HG03342 (cell line): Measurements from ENCODE around the gene NUP54.

Experiments
- ATAC-seq: cut with Tn5 transposase; IDR thresholded peaks from one replicate; pipeline ENCODE4 v1.9.1; 2021; ENCODE audit warnings: mild to moderate bottlenecking, moderate library complexity; ENCODE audit not compliant: unreplicated experiment

The NUP54 gene, protein sequence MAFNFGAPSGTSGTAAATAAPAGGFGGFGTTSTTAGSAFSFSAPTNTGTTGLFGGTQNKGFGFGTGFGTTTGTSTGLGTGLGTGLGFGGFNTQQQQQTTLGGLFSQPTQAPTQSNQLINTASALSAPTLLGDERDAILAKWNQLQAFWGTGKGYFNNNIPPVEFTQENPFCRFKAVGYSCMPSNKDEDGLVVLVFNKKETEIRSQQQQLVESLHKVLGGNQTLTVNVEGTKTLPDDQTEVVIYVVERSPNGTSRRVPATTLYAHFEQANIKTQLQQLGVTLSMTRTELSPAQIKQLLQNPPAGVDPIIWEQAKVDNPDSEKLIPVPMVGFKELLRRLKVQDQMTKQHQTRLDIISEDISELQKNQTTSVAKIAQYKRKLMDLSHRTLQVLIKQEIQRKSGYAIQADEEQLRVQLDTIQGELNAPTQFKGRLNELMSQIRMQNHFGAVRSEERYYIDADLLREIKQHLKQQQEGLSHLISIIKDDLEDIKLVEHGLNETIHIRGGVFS

DNA sequence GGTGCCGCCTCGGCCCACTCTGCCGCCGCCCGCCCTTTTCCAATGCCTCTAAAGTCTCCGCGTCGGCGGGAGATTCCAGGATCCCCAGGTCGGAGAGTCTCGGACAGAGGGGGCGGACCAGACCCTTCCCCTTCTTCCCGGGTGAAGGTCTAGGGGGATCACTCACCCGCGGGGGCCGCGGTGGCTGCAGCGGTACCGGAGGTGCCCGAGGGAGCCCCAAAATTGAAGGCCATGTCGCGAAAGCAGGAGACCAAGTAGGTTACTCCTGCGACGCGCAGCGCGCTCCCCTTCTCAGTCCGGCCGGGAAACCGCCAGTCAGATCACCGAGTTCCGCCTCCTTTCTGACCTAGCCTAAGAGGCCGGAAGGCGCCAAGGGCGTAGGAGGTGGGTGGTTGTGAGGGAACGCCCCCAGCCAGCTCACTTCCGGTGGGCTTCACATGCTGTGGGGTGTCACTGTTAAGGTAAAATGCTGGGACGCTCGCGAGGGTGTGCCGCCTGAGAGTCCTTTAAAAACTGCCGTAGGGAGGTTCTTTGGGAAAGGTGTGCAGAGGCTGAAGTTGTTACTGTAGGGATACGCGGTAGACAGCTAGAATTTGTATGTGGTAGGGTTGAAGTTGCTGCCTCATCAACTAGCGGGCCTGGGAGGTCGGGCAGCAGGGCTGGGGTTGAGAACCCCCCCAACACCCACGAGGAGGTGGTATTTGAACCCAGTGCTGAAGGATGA, at the start of gene NUP54:
NUP54 (minus strand) TSS at position 256 of the 724 bp plus-strand sequence; CDS start at position 233, 23 bp downstream.
- peak; percentile 99 for ATAC-seq

DNA sequence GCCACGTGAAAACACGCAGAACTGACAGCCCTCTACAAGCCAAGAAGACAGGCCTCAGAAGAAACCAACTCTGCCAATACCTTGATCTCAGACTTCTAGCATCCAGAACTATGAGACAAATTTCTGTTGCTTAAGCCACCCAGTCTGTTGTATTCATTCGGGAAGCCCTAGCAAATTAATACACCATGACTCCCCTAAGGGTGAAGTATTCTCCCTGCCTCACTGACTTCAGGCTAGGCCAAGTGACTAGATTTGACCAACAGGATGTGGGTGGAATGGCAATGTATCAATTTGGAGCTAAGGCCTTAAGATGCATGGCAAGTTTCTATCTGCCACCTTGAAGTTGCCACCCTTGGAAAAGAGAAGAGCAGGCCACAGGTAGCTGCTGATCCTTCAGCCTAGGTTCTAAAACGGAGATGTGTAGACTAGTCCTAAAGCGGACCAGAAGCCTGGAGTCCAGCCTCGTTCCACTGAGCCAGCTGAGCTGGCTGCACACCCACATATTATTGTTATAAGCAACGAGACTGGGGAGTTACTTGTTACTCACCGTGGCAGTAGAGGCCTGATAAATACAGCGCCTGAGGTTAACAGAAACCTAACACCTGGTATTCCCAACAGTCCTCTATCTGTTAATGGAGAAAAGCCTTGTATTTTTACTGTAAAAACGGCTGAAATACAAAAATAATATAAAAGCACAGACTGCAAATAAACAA, 49.0 kb upstream of the NUP54 start:
- no peak for ATAC-seq

DNA sequence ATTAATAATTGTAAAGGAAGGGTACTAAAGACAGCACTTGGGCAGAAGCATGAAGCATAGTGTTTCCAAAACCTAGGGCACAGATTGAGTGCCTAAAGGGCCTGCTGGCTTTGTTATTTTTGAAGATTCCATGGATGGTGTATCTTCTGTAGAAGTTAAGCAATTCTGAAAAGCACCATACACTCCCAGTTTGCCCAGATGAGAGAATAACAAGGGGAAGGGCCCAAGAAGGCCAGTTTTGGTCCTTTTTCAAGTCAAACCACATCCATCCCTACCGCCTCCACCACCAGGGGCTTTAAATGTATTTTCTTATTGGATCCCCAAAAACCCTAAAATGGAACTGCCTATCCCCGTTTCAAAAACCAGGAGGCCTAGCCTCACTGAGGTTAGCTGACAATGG, 48.2 kb upstream of the NUP54 start:
- ATAC-seq: no peak

DNA sequence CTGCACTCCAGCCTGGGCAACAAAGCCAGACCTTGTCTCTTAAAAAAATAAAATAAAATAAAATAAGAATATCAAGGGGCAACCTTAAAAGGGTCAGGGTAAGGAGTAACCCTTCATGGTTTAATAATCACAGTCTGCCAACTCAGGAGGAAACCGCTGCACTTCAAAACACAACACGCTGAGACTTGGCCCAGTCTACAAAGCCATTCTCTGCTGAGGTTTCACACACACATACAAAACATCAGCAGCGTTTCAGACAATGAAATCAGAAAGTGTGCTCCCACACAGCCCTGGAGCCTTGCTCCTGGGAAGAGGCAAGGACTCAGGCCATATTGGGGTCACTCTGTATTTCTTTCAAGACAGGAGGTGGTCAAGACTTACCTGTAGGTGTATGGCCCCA, 47.1 kb upstream of the NUP54 start:
- ATAC-seq: no peak

DNA sequence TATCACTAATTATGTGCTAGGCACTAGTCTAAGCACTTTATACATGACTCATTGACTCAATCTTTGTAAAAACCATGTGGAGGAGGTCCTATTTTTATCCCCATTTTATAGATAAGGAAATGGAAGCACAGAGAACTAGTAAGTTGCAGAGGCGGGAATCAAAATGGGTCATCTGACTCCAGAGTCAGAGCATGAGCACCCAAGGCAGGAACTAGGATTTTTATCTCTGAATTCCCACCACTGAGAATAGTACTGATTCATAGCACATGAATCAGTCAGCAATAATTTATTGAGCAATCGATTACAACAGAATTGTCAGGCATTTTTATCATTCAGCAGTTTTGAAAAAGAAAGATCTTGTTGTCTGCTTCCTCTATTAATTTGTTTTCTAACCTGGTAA, 46.1 kb upstream of the NUP54 start:
- ATAC-seq: no peak

DNA sequence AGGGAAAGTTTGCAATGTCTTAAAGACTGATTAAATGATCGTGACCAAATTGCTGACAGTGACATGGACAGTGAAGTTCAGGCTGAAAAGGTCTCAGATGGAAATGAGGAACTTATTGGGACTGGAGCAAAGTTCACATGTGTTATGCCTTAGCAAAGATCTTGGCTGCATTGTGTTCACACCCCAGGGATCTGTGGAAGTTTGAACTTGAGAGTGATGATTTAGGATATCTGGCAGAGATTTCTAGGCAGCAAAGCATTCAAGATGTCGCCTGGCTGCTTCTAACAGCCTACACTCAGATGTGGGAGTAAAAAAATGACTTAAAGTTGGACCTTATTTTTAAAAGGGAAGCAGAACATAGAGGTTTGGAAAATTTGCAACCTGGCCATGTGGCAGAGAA, 44.0 kb upstream of the NUP54 start:
- ATAC-seq: no peak

DNA sequence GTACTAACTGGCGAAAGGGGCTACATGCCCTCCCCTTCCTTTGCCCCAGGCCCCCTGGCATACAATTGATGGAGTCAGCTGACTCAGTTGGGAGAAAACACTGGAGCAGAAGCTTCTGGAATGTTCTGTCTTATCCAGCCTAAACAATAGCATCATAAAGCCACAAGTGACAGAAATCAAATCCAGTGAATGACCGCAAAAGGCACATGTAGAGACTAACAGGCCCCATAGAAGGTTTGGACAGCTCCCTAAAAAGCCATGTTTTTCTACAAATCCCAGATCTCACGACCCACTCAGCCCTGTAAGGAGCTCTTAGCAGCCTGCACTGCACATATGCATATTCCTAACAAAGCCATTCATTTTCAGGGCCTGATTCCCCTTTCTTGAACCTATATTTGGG, 40.4 kb upstream of the NUP54 start:
- ATAC-seq: no peak

DNA sequence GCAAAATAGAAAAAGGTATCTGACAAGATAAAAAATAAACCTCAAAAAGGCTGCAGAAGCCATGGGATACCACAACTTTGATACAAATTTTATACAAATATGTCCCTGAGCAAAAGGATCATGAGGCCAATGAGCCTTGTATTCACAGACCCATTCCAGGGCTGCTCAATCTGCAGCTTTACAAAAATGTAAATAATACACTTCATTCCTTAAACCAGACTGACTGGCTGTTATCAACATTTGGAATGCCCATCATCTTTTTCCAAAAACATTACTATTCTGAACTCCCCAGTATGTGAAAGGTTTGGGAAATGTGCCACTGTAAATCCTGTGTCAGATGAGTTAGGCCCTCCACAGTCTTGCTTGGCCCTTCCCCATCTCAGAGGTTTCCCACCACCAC, 40.0 kb upstream of the NUP54 start:
- ATAC-seq: no peak

DNA sequence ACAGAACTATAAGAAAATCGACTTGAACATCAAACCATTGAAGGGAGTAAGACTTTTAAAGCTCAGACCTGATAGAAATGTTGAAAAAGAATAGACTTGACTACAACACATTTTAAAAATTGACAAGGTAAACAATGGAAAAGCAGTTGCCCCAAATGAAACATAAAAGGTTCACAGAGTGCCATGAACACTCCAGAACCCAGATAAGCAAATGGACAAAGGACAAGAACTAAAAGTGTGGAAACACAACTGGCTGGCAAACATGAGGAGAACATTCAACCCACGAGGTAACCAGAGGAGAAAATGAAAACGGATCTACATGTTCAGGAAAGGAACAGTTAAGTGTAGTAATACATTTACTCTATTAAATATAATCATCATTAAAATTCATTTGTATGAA, 39.0 kb upstream of the NUP54 start:
- ATAC-seq: no peak

DNA sequence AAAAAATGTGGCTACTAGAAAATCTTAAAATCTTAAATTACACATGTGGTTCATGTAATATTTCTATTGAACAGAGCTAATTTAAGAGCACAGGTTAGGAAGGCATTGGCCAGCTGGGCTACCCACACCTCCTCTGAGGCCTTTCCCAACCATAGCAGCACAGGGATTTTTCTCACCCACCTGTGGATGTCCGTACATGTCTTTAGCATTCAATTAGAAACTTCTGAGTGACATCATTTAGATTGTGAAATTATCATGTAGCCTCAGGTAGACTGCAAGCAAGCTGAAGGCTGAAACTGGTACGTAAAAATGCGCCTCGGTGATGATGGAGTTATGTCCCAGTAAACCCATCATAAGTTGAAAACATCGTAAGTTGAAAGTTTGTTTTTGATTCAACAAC, 34.3 kb upstream of the NUP54 start:
- no peak for ATAC-seq

DNA sequence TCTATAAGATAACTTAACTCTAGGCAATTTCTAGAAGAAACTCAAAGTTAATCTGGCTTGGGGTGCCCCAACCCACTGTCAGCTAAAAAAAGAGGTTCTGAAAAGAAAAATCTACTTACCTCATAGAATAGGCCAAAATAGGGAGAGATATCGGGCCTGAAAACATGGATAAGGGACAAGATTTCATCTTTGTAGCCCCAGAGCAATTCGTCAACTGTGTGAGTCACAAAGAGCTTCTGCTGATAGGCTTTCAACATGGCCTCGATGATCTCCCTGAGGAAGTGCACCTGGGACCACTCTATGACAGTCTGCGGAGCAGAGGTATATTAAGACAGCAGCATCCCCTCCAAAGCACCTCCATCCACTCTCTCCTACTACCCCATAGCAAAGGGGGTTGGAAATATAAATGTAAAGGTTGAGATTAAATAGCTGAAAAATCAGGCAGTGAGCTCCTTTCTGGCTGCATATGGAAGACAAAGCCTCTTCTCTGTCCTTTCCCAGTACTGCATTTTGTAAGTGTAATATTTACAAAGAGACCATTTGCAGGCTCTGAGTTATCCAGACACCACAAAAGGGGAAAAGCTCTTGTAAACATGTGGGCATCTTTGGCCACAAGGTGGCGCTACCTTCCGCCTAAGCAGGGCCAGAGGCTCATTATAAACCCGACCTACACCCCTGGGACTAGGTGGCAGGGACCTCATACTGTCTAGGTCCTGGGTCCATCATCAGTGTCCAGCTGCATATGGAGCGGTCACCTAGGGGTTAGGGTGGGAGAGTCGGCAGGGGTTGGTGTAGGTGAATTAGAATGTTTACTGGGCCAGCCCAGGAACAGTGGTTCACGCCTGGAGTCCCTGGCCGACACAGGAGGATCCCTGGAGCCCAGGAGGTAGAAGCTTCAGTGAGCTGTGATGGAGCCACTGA, 31.5 kb upstream of the NUP54 start:
- ATAC-seq: peak; percentile 90

DNA sequence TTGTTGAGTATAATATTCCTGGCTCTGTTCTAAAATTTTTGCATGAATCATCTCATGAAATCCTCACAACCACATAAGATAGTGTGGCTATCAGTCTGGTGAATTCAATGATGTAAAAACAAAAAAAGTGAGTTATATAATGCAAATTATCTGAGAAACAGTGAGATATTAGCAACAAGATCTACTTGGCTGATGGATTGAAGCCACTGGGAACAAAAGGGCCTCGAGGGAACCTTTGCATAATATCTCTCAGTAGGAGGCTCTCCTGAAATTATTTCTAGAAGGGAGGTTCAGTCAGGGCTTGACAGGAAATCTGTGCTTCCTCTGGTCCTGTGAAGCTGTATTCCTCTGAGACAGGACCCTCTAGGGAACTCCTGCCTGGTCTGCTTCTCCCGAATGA, 30.1 kb upstream of the NUP54 start:
- ATAC-seq: no peak

DNA sequence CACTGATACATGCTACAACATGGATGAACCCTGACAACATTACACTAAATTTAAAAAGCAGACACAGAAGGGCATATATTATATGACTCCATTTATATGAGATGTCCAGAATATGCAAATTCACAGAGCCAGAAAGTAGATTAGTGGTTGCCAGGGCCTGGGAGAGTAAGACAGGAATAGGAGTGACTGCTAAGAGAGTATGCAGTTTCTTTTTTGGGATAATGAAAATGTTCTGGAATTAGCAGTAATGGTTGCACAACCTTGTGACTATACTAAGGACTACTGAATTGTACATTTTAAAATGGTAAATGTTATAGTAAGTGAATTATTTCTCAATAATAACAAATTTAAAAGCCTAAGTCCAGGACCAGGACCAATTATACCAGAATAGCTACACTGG, 29.5 kb upstream of the NUP54 start:
- no peak for ATAC-seq

DNA sequence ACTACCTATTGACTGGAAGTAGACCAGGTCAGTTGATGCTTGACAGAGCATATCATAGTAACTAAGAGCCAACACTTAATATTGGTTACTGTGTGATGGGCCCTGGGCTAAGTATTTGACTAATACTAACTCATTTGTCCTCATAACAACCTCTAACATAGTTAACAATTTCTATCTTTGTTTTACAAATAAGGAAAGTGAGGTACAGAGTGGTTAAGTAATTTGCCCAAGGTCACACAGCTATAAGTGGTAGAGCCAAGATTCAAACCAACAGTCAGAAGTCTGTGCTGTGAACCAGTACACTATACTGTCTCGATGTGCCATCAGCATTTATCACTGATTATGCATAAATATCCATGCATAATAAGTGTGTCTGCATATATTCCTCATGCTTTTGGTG, 27.1 kb upstream of the NUP54 start:
- ATAC-seq: no peak

DNA sequence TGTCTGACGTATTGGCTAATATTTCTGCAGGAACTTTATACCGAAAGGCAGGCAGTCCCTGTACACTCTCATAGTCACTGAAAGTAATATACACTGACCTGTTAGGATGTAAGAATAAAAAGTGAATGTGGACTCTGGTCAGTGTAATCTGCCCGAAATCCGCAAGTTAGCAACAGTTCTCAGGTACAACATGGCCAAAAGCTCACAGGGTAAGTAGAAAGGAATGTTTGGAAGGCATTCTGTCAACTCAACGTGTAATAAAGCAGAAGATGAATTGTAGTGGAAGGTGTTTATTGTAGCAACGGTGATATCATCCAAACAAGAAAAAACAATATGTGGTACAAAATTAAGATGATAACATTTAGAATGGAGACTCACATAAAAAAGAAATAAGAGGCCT, 26.0 kb upstream of the NUP54 start:
- ATAC-seq: no peak

DNA sequence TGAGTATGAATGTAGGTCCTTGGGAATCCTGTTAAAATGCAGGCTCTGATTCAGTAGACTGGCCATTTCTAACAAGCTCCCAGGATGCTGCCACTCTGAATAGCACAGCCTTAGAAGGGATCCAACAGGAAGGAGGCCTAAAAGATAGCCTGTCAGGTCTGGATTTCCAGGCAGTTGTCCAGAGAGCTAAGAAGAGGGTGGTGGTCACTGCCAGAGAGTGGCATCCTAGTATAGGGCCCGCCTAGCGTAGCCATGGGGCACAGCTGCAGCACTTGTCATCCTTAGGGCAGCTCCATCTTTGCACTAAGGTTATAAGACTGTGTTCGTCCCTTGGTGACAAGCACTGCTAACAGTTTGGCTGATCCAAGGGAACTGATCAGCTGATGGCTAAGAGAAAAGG, 20.5 kb upstream of the NUP54 start:
- no peak for ATAC-seq

DNA sequence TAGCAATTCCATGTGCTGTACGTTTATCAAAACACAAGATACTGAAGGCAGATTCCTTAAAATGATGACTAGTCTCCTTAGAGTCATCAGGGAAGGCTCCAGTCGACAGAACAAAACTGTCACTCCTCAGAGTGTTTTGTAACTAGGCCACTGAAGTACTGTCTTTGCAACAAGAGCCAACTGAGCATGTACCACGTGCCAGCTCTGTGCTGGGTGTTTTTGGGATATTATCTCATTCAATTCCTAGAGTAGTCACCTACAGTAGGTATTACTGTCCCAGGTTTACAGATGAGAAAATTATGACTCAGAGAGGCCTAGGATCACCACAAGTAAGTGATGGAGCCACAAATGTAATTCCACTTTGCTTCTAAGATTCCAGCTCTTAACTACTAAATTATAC, 18.3 kb upstream of the NUP54 start:
- no peak for ATAC-seq

DNA sequence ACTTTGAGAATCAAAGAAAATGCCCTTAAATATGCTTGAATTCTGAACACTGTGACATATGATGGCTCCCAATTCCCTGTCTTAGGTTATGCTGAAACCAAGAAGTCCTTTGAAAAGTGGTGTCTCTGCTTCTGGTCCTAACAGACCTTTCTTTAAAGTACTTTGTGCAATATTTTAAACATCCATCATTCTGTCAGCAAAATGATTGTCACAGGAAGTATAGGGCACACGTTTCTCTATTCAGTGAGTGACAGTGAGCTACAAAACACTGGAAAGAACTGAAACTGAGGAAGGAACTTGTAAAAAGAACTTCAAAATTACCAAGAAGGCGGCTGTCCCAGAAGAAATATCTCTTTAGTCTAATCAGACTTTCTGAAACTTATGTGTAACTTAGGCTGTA, 12.2 kb upstream of the NUP54 start:
- ATAC-seq: no peak

DNA sequence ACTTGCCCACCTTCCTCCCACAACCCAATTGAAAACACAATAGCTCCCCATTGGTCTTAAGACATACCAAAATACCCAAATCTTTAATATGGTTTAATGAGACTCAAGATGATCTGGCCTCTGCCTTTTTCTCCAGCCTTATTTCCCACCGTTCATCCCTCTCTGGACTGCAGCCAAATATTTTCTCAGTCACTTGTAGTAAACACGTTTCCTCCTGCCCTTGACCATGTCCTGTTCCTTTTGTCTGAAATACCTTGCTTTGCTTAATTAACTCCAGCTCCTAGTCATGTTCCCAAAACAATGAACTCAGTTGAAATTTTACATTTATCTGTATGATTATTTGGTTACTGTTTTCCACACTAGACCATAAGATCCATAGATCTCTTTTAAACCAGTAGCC, 8.4 kb upstream of the NUP54 start:
- no peak for ATAC-seq

DNA sequence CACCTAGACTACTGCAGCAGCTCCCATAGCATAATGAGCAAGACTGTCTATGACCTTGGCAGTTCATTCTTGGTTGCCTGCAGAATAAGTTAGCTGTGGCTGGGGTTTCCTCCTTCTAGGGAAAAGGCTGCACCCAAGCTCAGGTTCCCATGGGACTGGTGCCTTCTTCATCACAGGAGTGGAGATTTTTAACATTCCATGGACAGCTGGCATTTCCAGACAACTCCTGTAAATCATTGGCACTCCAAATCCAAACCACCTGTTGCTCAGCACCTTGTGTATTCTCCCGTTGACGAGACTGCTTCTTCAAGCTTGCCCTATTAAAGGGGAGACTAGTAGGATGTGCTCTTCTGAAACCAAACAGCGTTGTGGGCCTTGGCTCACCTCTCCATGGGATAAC, 7.8 kb upstream of the NUP54 start:
- ATAC-seq: no peak

DNA sequence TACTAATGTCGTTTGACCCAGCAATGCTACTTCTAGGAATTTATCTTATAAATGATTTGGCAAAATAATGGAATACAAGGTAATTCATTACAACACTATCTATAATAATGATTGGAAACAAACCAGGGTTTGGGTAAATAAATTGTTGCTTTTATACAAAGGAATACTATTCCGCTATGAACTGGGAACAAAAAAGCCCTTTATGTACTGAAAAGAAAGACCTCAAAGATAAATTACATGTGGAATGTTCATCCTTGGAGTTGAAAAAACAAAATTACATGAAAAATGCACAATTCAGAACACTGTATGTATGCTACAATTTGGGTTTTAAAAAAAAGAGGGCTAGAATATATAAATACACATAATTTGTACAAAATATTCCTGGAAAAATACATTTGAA, 5.2 kb upstream of the NUP54 start:
- no peak for ATAC-seq
